Right cardiac atrium (tissue), 5 donors: Measurements from ENCODE around the gene FHAD1. TPM values are rescaled to one million over a fixed set of nuclear protein-coding genes. Genes with fewer than 3 reads are reported as not detected.
A peak's percentile ranks its signal among the peaks of the same experiment; 100 is the strongest.

Source experiments
- ATAC-seq, 2 donors: fragments of 200-7000 bp; cut with Tn5 transposase; one replicate each; pipeline versions ENCODE4 v1.8.0 to v1.9.1; 2020; ENCODE audit warnings: moderate library complexity in 2 of 2, mild to moderate bottlenecking in 1 of 2
- DNase-seq, 3 donors: peaks; one replicate each; pipeline ENCODE4 v3.0.0-alpha.2; 2020
- H3K27ac ChIP-seq: one replicate; pipeline ENCODE4 v1.5.1; 2013; ENCODE audit warnings: mild to moderate bottlenecking, low read length, control low read depth, moderate library complexity
- H3K27me3 ChIP-seq: one replicate; pipeline ENCODE4 v1.6.1; 2013; ENCODE audit not compliant: control insufficient read depth, insufficient read depth
- H3K4me1 ChIP-seq: one replicate; pipeline ENCODE4 v1.6.1; 2013; ENCODE audit warnings: low read length; ENCODE audit not compliant: control insufficient read depth, insufficient read depth
- H3K4me3 ChIP-seq: one replicate; pipeline ENCODE4 v1.5.1; 2013; ENCODE audit warnings: low read length, control low read depth
- H3K9me3 ChIP-seq: one replicate; pipeline ENCODE4 v1.6.1; 2013; ENCODE audit warnings: low read length; ENCODE audit not compliant: control insufficient read depth
- WGBS: extraction: QIAGEN DNeasy Blood & Tissue Kit; methylation state at CpG from one replicate; pipeline ENCODE4 v1.1.7; 2013; 5-methylcytosine and 5-hydroxymethylcytosine counted together
- intact Hi-C, 4 donors: fragments of 100-400 bp; cut with DNase I; formaldehyde crosslinking; loops; one replicate each; pipeline versions ENCODE4 v1.11.0 to v1.14.0; 2022 to 2023
- polyA plus RNA-seq: library from polyadenylated mRNA; stranded (reverse); fragments of 200-250 nt; gene quantifications from one replicate; pipeline ENCODE4 v1.2.3, GENCODE V29; 2013
- total RNA-seq, 4 donors: library from RNA; stranded (reverse); fragmentation: NEBNext Ultra II Directional; extraction: Animal tissue kit (Norgen Biotek cat#: 25700); gene quantifications; one replicate each; pipeline ENCODE4 v1.2.1, GENCODE V29; 2021
- donor health status: healthy with polysubstance abuse.
- donor health status: DM: no; HTN: yes; CAD: no.
- donor health status: DM: no; HTN: no; CAD: no.
- donor health status: DM: no; HTN: yes; CAD: no; lungs with severe emphysema.
- donor health status: DM: yes; HTN: yes; CAD: no.

The FHAD1 gene
- total and polyA plus RNA-seq, 5 donors = 0.06 to 1.0 (median 0.17) TPM; not detected in 1

DNA sequence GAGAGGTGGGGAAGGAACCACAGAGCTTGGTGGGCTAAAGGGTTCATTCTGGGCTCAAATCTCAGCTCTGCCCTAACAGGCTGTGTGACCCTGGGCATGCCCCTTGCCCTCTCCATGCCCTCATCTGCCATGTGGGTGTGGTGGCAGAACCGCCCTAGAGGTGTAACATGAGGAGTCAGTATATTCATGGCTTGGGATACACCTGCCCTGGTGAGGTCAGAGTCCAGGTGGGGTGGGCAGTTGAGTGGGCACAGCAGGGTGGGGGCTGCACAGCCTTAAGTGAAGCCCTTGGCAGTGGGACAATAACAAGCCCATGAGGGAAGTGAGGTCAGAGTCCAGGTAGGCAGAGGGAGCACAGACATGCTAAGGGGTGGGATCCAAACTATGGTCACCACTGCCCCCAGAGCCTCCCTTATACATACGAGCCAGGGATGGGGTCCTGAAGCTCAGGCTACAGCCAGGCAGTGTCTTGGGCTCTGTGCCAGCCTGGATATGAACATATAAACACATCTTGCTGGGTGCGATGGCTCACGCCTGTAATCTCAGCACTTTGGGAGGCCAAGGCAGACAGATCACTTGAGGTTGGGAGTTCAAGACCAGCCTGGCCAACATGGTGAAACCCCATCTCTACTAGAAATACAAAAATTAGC lies 103.7 kb downstream of the FHAD1 start:
- WGBS = 82% methylated on average over 4 of the region's 4 CpGs
- H3K9me3 ChIP-seq = no peaks in the 10 kb centered on the region
- DNase-seq (no peak), ATAC-seq (no peak)
- no peak overlapping the region for H3K4me3 ChIP-seq
- no peaks in the 10 kb centered on the region for H3K4me1 ChIP-seq
- H3K27me3 ChIP-seq = no peaks in the 10 kb centered on the region
- intact Hi-C loops = no loop called here
- no peak overlapping the region for H3K27ac ChIP-seq

DNA sequence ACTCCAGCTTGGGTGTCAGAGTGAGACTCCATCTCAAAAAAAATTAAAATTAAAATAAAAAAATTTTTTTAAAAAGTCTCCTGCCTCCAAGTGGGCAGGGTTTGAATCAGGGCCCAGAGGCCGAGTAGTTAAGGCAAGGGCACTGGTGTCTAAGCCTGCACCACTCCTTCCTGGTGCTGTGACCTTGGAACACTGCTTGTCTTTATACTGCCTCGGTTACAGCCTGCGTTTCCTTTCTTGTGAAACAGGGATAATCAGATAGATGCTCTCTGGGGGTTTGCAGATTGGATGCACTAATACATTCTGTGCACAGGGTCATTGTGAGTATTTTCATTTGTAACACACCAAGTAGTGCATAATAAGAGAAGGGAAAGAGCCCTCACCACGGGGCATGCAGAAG lies 104.3 kb downstream of the FHAD1 start:
- Histone ChIP-seq H3K27ac (no peak overlapping the region), H3K4me3 (no peak overlapping the region), H3K27me3 (no peaks in the 10 kb centered on the region), H3K9me3 (no peaks in the 10 kb centered on the region), H3K4me1 (no peaks in the 10 kb centered on the region)
- ATAC-seq (peak in 1 of 2 donors; percentile 40), DNase-seq (no peak)
- intact Hi-C loops = no loop called here
- 61% methylated on average over 4 of the region's 4 CpGs for WGBS

DNA sequence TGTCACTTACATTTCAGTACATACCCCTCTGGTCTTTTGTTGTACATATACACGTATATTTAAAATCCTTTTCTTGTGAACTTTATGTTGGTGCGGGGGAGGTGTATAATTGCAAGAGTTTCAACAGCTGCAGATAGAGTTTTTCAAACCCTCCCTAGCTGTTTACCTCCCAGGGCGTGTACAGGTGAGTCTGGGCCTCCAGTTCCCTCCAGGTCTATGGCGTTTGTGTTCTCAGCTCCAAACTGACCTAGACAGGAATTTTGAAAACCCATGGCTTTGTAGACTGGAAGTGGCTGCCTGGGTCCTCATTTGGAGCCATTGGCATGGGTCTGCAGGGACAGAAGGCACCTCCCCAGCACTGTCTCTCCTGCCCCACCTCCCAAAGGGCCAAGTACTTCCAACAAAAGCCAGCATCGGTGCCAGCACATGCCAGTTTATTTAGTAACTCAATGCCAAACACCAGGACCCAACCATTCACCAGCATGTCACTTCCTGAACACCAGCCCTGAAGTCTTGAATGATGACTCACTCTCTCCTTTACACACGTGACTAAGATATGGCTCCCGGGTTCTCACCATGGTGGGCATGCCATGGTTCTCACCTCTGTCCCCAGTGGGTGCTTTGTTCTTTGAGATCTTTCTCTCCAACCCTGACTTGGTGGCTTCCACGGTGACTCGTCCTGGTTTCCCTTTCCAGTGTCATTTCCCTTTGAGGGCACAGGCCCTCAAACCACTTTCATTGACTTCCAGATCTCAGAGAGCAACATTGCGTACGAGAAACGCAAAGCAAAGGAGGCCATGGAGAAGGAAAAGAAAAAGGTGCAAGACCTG lies 105.3 kb downstream of the FHAD1 start:
- WGBS = 74% methylated on average over 12 of the region's 12 CpGs
- H3K4me3 ChIP-seq = no peak overlapping the region
- no peaks in the 10 kb centered on the region for H3K27me3 ChIP-seq
- H3K4me1 ChIP-seq = no peaks in the 10 kb centered on the region
- DNase-seq (no peak), ATAC-seq (peak; percentile 12 to 25)
- no peaks in the 10 kb centered on the region for H3K9me3 ChIP-seq
- intact Hi-C loops = no loop called here
- H3K27ac ChIP-seq = no peak overlapping the region

DNA sequence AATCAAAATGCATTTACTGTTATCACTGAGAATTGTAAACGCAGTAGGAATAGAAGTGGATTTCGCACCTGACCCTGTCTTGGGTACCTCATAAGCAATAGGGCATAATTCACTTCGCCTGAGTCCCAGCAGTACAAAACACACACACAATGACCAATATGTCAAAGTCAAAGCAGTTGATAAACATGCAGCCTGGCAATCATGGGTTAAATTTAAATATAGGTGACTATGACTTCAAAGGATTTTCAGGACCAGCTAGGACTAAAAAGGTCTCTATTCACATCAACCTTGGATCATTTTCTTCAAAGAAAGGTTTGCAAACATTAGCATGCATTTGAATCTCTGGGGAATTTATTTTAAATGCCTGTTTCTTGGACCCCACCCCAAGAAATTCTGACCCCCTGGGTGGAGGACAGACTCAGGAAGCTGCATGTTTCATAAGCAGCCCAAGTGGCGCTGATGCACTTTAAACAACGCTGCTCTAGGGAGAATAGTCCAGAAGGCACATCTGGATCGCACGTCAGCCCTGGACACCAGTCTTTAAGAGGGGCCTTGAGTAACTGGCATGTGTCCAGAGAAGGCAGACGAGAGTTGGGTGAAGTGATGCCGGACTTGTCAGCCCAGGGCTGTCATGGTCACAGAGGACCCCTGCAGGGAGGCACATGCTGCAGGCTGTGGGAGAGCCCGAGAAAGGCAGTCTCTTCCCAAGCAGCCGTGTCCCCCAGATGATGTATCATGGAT lies 107.0 kb downstream of the FHAD1 start:
- Histone ChIP-seq H3K4me3 (no peak overlapping the region), H3K4me1 (no peaks in the 10 kb centered on the region), H3K9me3 (no peaks in the 10 kb centered on the region), H3K27me3 (no peaks in the 10 kb centered on the region), H3K27ac (no peak overlapping the region)
- WGBS = 56% methylated on average over 11 of the region's 11 CpGs
- DNase-seq (no peak), ATAC-seq (no peak)
- intact Hi-C loops = no loop called here

DNA sequence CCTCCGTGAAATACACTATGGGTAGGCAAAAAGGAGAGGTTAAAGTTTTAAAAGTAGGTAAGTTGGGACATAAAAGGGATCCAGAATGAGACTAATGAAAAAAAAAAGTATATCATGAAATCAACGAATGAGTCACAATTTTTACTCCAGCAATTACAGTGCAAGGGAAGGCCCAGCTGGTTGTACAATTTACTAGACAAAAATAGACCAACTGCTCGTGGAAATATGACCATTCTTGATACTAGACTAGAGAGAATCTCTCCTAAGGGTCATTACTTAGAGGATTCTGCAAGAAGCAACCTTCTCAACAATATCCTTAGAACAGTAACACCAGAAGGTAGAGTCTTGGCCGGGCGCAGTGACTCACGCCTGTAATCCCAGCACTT lies 107.5 kb downstream of the FHAD1 start:
- H3K9me3 ChIP-seq = no peaks in the 10 kb centered on the region
- no peaks in the 10 kb centered on the region for H3K4me1 ChIP-seq
- H3K4me3 ChIP-seq = no peak overlapping the region
- WGBS = 79% methylated on average over 6 of the region's 6 CpGs
- ATAC-seq (no peak), DNase-seq (no peak)
- no peaks in the 10 kb centered on the region for H3K27me3 ChIP-seq
- no peak overlapping the region for H3K27ac ChIP-seq
- intact Hi-C loops = no loop called here

DNA sequence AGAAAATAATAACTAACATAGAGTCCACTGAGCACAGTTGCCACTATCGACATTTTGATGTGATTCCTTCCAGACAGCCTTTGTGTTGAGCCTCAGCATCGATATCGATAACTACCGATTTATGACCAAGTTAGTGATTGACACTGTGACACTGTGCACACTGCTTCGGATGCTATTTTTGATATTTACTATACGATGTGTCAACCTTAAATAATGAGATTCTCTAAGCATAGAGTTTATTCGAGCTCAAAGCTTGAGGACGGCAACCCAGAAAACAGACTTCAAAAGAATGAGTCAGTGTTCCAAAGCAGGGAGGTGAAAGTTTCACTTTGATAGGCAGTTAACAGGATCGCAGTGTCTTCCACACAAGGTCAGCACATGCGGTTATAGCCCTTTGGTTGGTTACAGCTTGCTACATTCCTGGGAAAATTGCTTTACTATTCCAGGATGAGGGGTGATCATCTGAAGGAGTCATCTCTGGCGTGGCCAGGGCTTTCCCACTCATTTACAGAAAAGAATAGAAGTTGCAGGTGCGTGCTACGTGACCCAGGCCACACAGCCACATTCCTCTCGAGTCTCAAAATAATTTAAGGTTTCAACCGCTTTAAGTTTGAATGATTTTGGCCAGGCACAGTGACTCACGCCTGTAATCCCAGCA lies 109.1 kb downstream of the FHAD1 start:
- H3K27me3 ChIP-seq = no peaks in the 10 kb centered on the region
- DNase-seq (no peak), ATAC-seq (no peak)
- H3K4me3 ChIP-seq = no peak overlapping the region
- H3K9me3 ChIP-seq = no peaks in the 10 kb centered on the region
- whole genome bisulfite sequencing = 84% methylated on average over 16 of the region's 16 CpGs
- no peaks in the 10 kb centered on the region for H3K4me1 ChIP-seq
- intact Hi-C loops = no loop called here
- no peak overlapping the region for H3K27ac ChIP-seq

DNA sequence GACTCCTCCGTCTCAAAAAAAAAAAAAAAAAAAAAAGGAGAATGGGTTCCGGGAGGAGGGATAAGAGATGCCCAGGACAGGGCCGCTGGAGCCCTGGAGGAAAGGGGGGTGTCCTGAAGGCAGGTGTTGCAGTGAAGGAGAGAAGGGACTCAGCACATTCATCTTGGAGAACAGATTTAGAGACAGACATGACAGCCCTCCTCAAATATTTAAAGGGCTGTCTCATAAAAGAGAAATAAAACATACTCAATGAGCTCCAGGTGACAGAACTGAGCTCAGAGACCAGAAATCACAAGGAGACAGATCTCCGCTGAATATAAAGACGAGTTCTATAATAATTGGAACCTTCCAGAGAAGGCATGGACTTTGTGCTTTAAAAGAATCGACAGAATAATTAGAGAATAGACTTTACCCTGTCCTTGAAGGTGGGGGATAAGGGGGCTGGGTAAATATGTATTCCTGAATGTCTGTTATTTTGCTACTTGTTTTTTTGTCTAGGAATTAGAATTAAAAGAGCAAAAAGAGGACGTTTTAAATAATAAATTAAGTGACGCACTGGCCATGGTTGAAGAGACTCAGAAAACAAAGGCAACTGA lies 110.7 kb downstream of the FHAD1 start:
- intact Hi-C loops = no loop called here
- no peak overlapping the region for H3K4me3 ChIP-seq
- DNase-seq (no peak), ATAC-seq (no peak)
- no peaks in the 10 kb centered on the region for H3K9me3 ChIP-seq
- no peaks in the 10 kb centered on the region for H3K4me1 ChIP-seq
- no peak overlapping the region for H3K27ac ChIP-seq
- H3K27me3 ChIP-seq = no peaks in the 10 kb centered on the region
- WGBS = 87% methylated on average over 8 of the region's 8 CpGs

DNA sequence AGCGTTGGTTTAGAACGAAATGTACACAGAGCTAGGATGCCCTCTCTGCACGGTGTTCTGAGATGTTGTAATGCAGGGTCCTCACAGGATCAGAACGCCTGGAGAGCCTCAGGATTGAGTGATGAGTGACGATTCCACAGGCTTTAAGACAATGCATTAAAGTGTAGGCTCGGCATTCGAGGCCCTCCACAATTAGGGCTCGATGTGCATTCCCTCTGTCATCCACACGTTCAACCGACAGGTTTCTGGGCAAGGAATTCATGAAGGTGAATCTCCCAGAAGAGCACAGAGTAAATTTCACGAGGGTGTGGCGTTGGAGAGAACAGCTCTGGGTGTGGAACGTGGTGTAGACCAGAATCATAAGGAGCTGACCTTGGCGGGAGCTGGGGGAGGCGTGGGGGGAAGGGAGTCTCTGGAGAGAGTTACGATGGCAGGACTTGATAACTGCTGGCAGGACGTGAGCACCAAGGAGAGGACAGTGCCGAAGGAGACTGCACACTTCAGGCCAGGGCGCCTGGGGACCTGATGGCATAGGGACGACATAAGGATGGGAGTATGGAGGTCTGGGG lies 111.6 kb downstream of the FHAD1 start:
- 84% methylated on average over 20 of the region's 20 CpGs for WGBS
- no peak for ATAC-seq
- H3K4me1 ChIP-seq = no peaks in the 10 kb centered on the region
- intact Hi-C loops = no loop called here
- no peak overlapping the region for H3K27ac ChIP-seq
- no peaks in the 10 kb centered on the region for H3K9me3 ChIP-seq
- no peak overlapping the region for H3K4me3 ChIP-seq
- DNase-seq = no peak
- H3K27me3 ChIP-seq = no peaks in the 10 kb centered on the region

DNA sequence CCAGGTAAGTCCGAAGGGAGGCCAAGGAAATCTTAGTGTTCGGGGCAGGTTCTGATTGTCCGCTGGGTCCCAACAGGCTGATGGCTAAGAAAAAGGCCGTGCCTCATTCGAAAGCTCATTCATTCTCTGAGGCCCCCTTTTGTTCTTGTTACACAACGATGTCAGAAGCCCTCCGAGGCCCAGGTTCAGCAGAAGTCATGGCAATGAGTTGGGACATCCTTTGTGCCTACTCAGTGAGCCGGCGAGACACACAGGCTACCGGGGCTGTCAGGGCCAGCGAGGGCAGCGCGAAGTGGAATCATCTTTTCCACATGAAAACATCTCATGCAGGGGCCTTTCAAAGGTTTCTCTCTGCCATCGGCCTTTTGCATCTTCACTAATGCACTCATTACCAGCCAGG lies 113.7 kb downstream of the FHAD1 start:
- H3K4me3 ChIP-seq = no peak overlapping the region
- DNase-seq (no peak), ATAC-seq (no peak)
- no peak overlapping the region for H3K27ac ChIP-seq
- no peaks in the 10 kb centered on the region for H3K4me1 ChIP-seq
- intact Hi-C loops = no loop called here
- 91% methylated on average over 14 of the region's 14 CpGs for WGBS
- H3K9me3 ChIP-seq = no peaks in the 10 kb centered on the region
- no peaks in the 10 kb centered on the region for H3K27me3 ChIP-seq

DNA sequence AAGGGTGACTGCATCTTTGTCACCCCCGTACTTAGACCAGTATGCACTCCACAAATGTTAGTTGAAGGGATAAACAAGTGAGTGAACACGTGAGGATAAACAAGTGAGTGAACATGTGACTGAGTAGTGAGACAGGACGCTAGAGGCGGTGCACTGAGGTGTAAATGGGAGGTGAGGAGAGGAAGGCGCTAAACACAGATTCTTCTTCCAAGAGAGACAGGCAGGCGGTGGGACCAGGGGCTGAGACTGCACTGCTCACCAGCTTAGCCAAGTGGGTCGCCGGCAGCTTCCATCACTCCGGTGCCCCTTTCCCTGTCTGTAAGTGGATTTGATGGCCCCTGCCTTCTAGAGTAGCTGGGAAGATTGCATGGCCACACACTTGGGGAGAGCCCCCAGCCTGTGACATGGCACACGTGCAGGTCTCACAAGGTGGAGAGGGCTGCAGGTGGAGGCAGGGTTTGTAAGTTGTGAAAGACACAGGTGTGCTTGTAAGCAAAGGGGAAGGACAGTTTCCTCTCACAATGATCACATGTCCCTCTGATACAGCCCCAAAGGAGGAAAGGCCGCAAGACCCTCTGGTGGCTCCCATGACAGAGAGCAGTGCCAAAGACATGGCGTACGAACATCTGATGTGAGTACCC lies 115.2 kb downstream of the FHAD1 start:
- H3K9me3 ChIP-seq = no peaks in the 10 kb centered on the region
- H3K4me1 ChIP-seq = no peaks in the 10 kb centered on the region
- H3K27ac ChIP-seq = no peak overlapping the region
- WGBS = 91% methylated on average over 13 of the region's 13 CpGs
- no peaks in the 10 kb centered on the region for H3K27me3 ChIP-seq
- H3K4me3 ChIP-seq = no peak overlapping the region
- DNase-seq = no peak
- intact Hi-C loops = no loop called here
- no peak for ATAC-seq
